Astrocyte (in vitro differentiated cells and primary cell): Measurements from ENCODE around the gene PRKCE. TPM values are rescaled to one million over a fixed set of nuclear protein-coding genes. Genes with fewer than 3 reads are reported as not detected.

Source experiments
- DNase-seq: peaks from one replicate; pipeline ENCODE4 v3.0.0-alpha.2; 2010; ENCODE audit warnings: low read depth
- FAIRE-seq: peaks from 2 replicates; lab custom pipeline; 2011; peaks lifted over from hg19 to GRCh38; lab: Jason Lieb, UNC
- H2AFZ ChIP-seq: 2 replicates; pipeline ENCODE4 v1.6.0; 2012; ENCODE audit warnings: low read depth, low read length, inconsistent platforms
- H3K27ac ChIP-seq: 2 replicates; pipeline ENCODE4 v1.5.1; 2011; ENCODE audit warnings: low read depth, low read length, inconsistent platforms
- H3K27me3 ChIP-seq: 2 replicates; pipeline ENCODE4 v1.6.0; 2011; ENCODE audit warnings: low read length, inconsistent platforms; ENCODE audit not compliant: insufficient read depth
- H3K36me3 ChIP-seq: 2 replicates; pipeline ENCODE4 v1.5.1; 2011; ENCODE audit warnings: low read length, inconsistent platforms; ENCODE audit not compliant: insufficient read depth
- H3K4me1 ChIP-seq: 2 replicates; pipeline ENCODE4 v1.5.1; 2011; ENCODE audit warnings: low read length, inconsistent platforms; ENCODE audit not compliant: insufficient read depth
- H3K4me2 ChIP-seq: 2 replicates; pipeline ENCODE4 v1.6.0; 2012; ENCODE audit warnings: low read length, inconsistent platforms
- H3K4me3 ChIP-seq: 2 replicates; pipeline ENCODE4 v1.5.1; 2011; ENCODE audit warnings: low read depth, mild to moderate bottlenecking, low read length, inconsistent platforms; ENCODE audit not compliant: insufficient read depth
- H3K79me2 ChIP-seq: 2 replicates; pipeline ENCODE4 v1.6.0; 2012; ENCODE audit warnings: mild to moderate bottlenecking, low read length, inconsistent platforms; ENCODE audit not compliant: insufficient read depth
- H3K9ac ChIP-seq: 2 replicates; pipeline ENCODE4 v1.6.0; 2012; ENCODE audit warnings: mild to moderate bottlenecking, low read length, inconsistent platforms
- H3K9me3 ChIP-seq: 2 replicates; pipeline ENCODE4 v1.5.1; 2012; ENCODE audit warnings: low read depth, mild to moderate bottlenecking, low read length, inconsistent platforms; ENCODE audit not compliant: insufficient read depth
- H4K20me1 ChIP-seq: 2 replicates; pipeline ENCODE4 v1.6.0; 2012; ENCODE audit warnings: low read length, inconsistent platforms; ENCODE audit not compliant: insufficient read depth
- H3K27ac Mint-ChIP-seq: one replicate; pipeline ENCODE4 v1.8.0; 2021; ENCODE audit warnings: mild to moderate bottlenecking, mixed read lengths; ENCODE audit not compliant: unreplicated experiment
- H3K27me3 Mint-ChIP-seq: one replicate; pipeline ENCODE4 v1.8.0; 2021; ENCODE audit warnings: low read depth, mixed read lengths; ENCODE audit not compliant: unreplicated experiment
- H3K36me3 Mint-ChIP-seq: one replicate; pipeline ENCODE4 v1.8.0; 2021; ENCODE audit warnings: low read depth, mixed read lengths; ENCODE audit not compliant: unreplicated experiment
- H3K4me1 Mint-ChIP-seq: one replicate; pipeline ENCODE4 v1.8.0; 2021; ENCODE audit warnings: low read depth, mixed read lengths; ENCODE audit not compliant: unreplicated experiment
- H3K4me3 Mint-ChIP-seq: one replicate; pipeline ENCODE4 v1.8.0; 2021; ENCODE audit warnings: mild to moderate bottlenecking, moderate library complexity, mixed read lengths; ENCODE audit not compliant: unreplicated experiment
- H3K9me3 Mint-ChIP-seq: one replicate; pipeline ENCODE4 v1.8.0; 2021; ENCODE audit warnings: mild to moderate bottlenecking, mixed read lengths; ENCODE audit not compliant: unreplicated experiment
- EZH2 ChIP-seq: IDR thresholded peaks from 2 replicates; pipeline ENCODE4 v1.6.1; 2012; ENCODE audit warnings: mild to moderate bottlenecking, low read length, inconsistent platforms; ENCODE audit not compliant: insufficient read depth
- total RNA-seq: library from RNA; stranded (reverse); gene quantifications from 2 replicates; pipeline ENCODE4 v1.2.1, GENCODE V29; 2021
- TF ChIP-seq, protein P1 (sequence below): IDR thresholded peaks from 2 replicates; pipeline ENCODE4 v1.5.1; 2011; ENCODE audit warnings: low read depth, mild to moderate bottlenecking, inconsistent platforms, low read length, moderate library complexity; ENCODE audit not compliant: insufficient read depth

The PRKCE gene
- total RNA-seq, 1 donor from 2014 or later = 12.8 TPM

DNA sequence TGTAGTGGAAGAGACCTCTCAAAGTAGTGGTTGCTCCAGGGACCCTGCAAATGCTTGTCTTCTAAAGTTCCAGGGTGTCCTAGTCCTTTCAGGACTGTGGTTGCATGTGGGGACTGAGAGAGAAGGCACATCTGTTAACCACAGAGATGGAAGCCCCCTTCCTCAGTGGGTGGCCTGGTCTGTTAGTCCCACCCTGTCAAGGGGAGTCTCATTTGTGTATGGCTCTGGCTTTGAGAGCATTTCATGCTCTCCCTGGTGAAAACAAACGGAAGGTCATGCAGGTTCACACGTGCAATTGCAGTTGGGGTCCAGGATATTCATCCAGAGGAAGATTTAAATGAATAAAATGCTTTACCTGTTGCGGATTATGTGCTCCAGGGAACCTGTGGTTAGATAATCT, 219.6 kb downstream of the PRKCE start:
- FAIRE-seq (no peak), DNase-seq (no peak)
- Mint-ChIP-seq H3K36me3 (no peaks in the 10 kb centered on the region), H3K4me3 (no peak overlapping the region), H3K4me1 (peaks cover 6% of the 10 kb centered on the region), H3K27me3 (peaks cover 19% of the 10 kb centered on the region), H3K27ac (no peak overlapping the region), H3K9me3 (peaks cover 6% of the 10 kb centered on the region)
- TF ChIP-seq, protein P1, sequence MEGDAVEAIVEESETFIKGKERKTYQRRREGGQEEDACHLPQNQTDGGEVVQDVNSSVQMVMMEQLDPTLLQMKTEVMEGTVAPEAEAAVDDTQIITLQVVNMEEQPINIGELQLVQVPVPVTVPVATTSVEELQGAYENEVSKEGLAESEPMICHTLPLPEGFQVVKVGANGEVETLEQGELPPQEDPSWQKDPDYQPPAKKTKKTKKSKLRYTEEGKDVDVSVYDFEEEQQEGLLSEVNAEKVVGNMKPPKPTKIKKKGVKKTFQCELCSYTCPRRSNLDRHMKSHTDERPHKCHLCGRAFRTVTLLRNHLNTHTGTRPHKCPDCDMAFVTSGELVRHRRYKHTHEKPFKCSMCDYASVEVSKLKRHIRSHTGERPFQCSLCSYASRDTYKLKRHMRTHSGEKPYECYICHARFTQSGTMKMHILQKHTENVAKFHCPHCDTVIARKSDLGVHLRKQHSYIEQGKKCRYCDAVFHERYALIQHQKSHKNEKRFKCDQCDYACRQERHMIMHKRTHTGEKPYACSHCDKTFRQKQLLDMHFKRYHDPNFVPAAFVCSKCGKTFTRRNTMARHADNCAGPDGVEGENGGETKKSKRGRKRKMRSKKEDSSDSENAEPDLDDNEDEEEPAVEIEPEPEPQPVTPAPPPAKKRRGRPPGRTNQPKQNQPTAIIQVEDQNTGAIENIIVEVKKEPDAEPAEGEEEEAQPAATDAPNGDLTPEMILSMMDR = no peak
- TF ChIP-seq EZH2 = no peak
- Histone ChIP-seq H3K4me2 (no peak overlapping the region), H3K4me3 (no peak overlapping the region), H4K20me1 (no peaks in the 10 kb centered on the region), H2AFZ (no peak overlapping the region), H3K27ac (no peak overlapping the region), H3K27me3 (no peaks in the 10 kb centered on the region), H3K4me1 (peaks cover 3% of the 10 kb centered on the region), H3K36me3 (no peaks in the 10 kb centered on the region), H3K9me3 (no peaks in the 10 kb centered on the region), H3K79me2 (no peaks in the 10 kb centered on the region), H3K9ac (no peak overlapping the region)

- Mint-ChIP-seq H3K9me3 (peaks cover 7% of the 10 kb centered on the region), H3K36me3 (no peaks in the 10 kb centered on the region), H3K4me3 (no peak overlapping the region), H3K27me3 (peaks cover 19% of the 10 kb centered on the region), H3K27ac (no peak overlapping the region), H3K4me1 (peaks cover 6% of the 10 kb centered on the region)
- no peaks in the 10 kb centered on the region for H3K36me3 ChIP-seq
- no peaks in the 10 kb centered on the region for H3K79me2 ChIP-seq
- no peaks in the 10 kb centered on the region for H4K20me1 ChIP-seq
- FAIRE-seq = no peak
- H3K4me3 ChIP-seq = no peak overlapping the region
- no peaks in the 10 kb centered on the region for H3K9me3 ChIP-seq
- TF ChIP-seq, protein P1 = no peak
- TF ChIP-seq EZH2 = no peak
- peaks cover 3% of the 10 kb centered on the region for H3K4me1 ChIP-seq
- no peak overlapping the region for H3K4me2 ChIP-seq
- H3K27ac ChIP-seq = no peak overlapping the region
- H3K9ac ChIP-seq = no peak overlapping the region
- H3K27me3 ChIP-seq = no peaks in the 10 kb centered on the region
- no peak overlapping the region for H2AFZ ChIP-seq
- no peak for DNase-seq
Measured at GRCh38 chr2:45871541-45871940, 220.1 kb downstream of the PRKCE start.

GRCh38 chr2:45872211-45872610, 220.7 kb downstream of the PRKCE start:
- Mint-ChIP-seq H3K36me3 (no peaks in the 10 kb centered on the region), H3K9me3 (peaks cover 7% of the 10 kb centered on the region), H3K27me3 (peaks cover 19% of the 10 kb centered on the region), H3K27ac (no peak overlapping the region), H3K4me3 (no peak overlapping the region), H3K4me1 (peaks cover 6% of the 10 kb centered on the region)
- no peak overlapping the region for H3K4me3 ChIP-seq
- H3K36me3 ChIP-seq = no peaks in the 10 kb centered on the region
- H3K9me3 ChIP-seq = no peaks in the 10 kb centered on the region
- no peaks in the 10 kb centered on the region for H3K27me3 ChIP-seq
- no peak overlapping the region for H3K27ac ChIP-seq
- no peaks in the 10 kb centered on the region for H3K79me2 ChIP-seq
- no peak overlapping the region for H3K9ac ChIP-seq
- TF ChIP-seq, protein P1 = no peak
- no peak for TF ChIP-seq EZH2
- FAIRE-seq = no peak
- H3K4me2 ChIP-seq = no peak overlapping the region
- H4K20me1 ChIP-seq = no peaks in the 10 kb centered on the region
- no peak overlapping the region for H2AFZ ChIP-seq
- no peak for DNase-seq
- peaks cover 3% of the 10 kb centered on the region for H3K4me1 ChIP-seq
